ENCODE results near the gene LRP8. TPM values are rescaled to one million over a fixed set of nuclear protein-coding genes. Genes with fewer than 3 reads are reported as not detected.

The LRP8 gene
- total and polyA plus RNA-seq, 8 donors, result 6.8 to 36.6 (median 9.3) TPM

DNA sequence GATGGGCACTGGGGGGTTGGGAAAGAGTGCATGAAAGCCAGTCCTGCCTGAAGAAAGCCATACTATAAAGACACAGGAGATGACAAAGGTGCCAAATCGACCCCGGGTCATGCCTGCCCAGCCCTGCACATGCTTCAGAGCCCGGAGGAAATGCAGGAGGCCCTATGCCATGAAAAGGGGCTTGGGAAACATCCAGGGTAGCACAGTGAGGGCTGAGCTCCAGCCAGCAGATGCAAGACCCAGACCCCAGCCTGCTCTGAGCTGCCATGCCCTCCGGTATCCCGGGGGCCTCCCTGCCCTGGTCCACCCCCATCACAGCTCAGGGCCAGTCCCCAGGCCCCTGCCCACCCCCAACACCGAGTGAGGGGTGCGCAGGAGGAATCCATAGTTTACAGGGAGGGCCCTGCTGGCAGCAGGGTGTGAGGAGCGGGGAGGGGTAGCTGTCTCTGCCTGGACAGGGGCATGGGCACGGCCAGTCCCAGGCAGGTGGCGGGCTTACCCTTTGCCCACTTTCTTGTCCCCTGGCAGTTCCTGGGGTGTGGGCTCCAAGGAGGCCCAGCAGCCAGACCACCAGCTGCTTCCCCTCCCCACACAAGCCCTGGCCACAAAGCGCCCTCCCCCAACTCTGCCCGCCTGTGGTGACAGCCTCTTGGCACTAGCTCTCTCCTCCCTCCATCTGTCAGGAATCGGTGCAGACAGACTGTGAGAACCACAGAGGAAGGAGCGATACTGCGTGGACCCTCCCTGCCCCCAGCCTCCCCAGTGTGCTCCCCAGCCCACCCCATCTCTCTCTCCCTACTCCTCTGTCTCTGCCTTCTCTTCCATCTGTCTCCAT lies 16.8 kb downstream of the LRP8 start:
- TF ChIP-seq, protein P1, sequence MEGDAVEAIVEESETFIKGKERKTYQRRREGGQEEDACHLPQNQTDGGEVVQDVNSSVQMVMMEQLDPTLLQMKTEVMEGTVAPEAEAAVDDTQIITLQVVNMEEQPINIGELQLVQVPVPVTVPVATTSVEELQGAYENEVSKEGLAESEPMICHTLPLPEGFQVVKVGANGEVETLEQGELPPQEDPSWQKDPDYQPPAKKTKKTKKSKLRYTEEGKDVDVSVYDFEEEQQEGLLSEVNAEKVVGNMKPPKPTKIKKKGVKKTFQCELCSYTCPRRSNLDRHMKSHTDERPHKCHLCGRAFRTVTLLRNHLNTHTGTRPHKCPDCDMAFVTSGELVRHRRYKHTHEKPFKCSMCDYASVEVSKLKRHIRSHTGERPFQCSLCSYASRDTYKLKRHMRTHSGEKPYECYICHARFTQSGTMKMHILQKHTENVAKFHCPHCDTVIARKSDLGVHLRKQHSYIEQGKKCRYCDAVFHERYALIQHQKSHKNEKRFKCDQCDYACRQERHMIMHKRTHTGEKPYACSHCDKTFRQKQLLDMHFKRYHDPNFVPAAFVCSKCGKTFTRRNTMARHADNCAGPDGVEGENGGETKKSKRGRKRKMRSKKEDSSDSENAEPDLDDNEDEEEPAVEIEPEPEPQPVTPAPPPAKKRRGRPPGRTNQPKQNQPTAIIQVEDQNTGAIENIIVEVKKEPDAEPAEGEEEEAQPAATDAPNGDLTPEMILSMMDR (IDR thresholded peaks at IDR 0.05), result no peak
- Histone ChIP-seq H3K27ac (no peak overlapping the region), H3K36me3 (peaks cover 0 to 6% of the 10 kb centered on the region in 2 donors), H3K27me3 (no peaks in the 10 kb centered on the region), H3K9me3 (no peaks in the 10 kb centered on the region), H3K4me3 (no peak overlapping the region), H3K4me1 (no peaks in the 10 kb centered on the region)
- DNase-seq (no peak), ATAC-seq (no peak)
- intact Hi-C loops (cut with DNase I), result no loop called here

DNA sequence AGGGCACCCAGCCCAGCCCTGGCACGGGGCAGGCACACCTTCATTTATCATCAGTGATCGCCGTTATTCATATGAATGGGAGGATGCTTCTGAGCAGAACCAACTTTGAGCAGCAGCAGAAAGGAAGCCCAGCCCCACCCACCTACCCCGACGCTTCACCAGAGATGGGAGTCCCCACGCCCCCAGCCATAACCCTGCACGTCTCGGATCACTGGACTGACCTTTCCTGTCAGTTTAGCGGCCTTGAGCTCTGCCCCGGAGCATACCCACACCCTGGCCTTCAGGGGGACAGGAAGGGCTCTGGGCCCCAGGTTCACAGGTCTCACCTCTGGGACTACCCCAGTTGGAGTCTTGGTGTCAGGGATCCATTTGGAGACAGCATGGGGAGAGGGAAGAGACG lies 18.1 kb downstream of the LRP8 start:
- no peak overlapping the region for H3K4me3 ChIP-seq
- no peaks in the 10 kb centered on the region for H3K4me1 ChIP-seq
- no peaks in the 10 kb centered on the region for H3K27me3 ChIP-seq
- H3K36me3 ChIP-seq, result peaks cover 0 to 6% of the 10 kb centered on the region in 2 donors
- DNase-seq (no peak), ATAC-seq (no peak)
- H3K27ac ChIP-seq, result no peak overlapping the region
- intact Hi-C loops (cut with DNase I), result no loop called here
- TF ChIP-seq, protein P1 (IDR thresholded peaks at IDR 0.05), result no peak
- no peaks in the 10 kb centered on the region for H3K9me3 ChIP-seq

DNA sequence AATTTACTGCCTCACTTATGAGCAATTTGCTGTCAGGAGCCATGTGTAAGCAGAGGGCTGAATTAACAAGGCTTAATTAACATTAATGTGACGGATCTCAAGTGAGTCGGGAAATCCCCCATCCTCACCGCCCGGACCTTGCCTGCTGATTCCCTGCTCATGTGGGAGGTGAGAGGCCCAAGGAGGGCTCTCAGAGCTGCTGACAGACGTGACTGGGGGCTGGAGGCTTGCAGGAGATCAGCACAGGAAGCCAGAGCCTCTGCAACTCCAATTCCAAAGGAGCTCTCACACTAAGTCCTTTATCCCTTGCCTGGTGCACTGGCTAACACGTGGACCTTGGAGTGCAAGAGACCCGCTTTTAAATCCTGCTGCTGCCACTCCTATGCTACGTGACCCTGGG lies 19.4 kb downstream of the LRP8 start:
- Histone ChIP-seq H3K36me3 (no peaks in the 10 kb centered on the region), H3K4me3 (no peak overlapping the region), H3K27me3 (no peaks in the 10 kb centered on the region), H3K27ac (no peak overlapping the region), H3K4me1 (peaks cover 0 to 3% of the 10 kb centered on the region in 2 donors), H3K9me3 (no peaks in the 10 kb centered on the region)
- DNase-seq, result no peak
- ATAC-seq, result no peak
- TF ChIP-seq, protein P1 (IDR thresholded peaks at IDR 0.05), result no peak
- intact Hi-C loops (cut with DNase I), result no loop called here

DNA sequence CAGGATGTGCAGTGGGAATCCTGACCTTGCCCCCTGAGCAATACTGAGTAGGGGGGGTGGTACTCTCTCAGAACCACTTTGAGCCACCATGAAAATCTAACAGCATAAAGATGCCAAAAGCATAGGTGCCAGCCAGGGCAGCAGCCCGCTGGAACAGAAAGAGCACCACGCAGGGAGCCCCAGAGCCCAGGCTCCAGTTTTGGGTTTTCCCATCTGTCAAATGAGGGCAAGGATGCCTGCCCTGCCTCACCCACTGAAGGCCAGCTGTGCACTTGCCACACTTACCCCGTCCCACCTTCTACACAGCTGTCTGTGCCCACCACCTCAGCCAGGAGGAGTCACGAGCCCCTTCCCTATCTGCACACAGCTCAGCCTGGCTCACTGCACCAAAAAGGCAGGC lies 20.8 kb downstream of the LRP8 start:
- no peaks in the 10 kb centered on the region for H3K27me3 ChIP-seq
- TF ChIP-seq, protein P1 (IDR thresholded peaks at IDR 0.05), result no peak

DNA sequence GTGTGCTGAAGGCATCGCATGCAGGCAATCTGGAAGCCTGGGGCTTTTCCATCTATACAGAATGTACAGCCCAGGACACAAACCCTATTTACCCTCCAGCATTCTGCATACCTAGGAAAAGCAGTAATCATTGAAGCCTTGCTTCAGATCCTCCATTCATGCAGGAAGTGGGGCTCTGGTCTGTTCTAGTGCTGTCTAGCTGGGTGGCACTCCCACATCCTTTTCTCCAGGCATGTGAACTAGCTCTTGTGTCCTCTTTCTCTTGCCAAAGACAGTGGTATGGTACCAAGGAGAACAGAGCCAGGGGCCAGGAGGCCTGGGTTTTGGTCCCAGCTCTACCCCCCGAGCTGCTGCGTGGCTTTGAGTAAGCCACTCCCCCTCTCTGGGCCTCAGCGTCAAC lies 21.7 kb downstream of the LRP8 start:
- peak; percentile 21 for ATAC-seq
- DNase-seq, result no peak
- intact Hi-C loops (cut with DNase I), result no loop called here
- Histone ChIP-seq H3K27me3 (no peaks in the 10 kb centered on the region), H3K4me3 (no peak overlapping the region), H3K9me3 (no peaks in the 10 kb centered on the region), H3K36me3 (no peaks in the 10 kb centered on the region), H3K27ac (no peak overlapping the region), H3K4me1 (peaks cover 0 to 3% of the 10 kb centered on the region in 2 donors)
- TF ChIP-seq, protein P1 (IDR thresholded peaks at IDR 0.05), result no peak

More for the DNA sequence above, 20.8 kb downstream of the LRP8 start:
- no peak for ATAC-seq
- Histone ChIP-seq H3K4me3 (no peak overlapping the region), H3K9me3 (no peaks in the 10 kb centered on the region), H3K36me3 (no peaks in the 10 kb centered on the region), H3K27ac (no peak overlapping the region), H3K4me1 (peaks cover 0 to 3% of the 10 kb centered on the region in 2 donors)
- DNase-seq, result no peak
- intact Hi-C loops (cut with DNase I), result no loop called here
